HG03064 (cell line): ENCODE measurements around the gene WRAP73.
"Not testable (repeated sequence)": the region's sequence is repeated elsewhere in the genome, so short reads cannot be mapped to it uniquely, and the experiment has no call there.

Experiments used
- ATAC-seq: cut with Tn5 transposase; IDR thresholded peaks from one replicate; pipeline ENCODE4 v1.9.1; 2021; ENCODE audit warnings: low read depth; ENCODE audit not compliant: unreplicated experiment

The WRAP73 gene

DNA sequence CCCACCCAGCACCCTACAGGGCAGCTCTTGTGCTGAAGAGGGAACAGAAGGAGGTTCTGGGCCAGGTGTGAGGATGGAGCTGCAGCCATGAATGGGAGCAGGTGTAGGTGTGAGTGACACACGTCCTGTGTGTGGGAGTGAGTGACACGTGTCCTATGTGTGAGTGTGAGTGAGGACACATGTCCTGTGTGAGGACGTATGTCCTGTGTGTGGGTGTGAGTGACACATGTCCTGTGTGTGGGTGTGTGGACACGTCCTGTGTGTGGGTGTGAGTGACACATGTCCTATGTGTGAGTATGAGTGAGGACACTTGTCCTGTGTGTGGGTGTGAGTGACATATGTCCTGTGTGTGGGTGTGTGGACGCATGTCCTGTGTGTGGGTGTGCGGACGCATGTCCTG is 65.0 kb downstream of the WRAP73 start:
- no peak for ATAC-seq

DNA sequence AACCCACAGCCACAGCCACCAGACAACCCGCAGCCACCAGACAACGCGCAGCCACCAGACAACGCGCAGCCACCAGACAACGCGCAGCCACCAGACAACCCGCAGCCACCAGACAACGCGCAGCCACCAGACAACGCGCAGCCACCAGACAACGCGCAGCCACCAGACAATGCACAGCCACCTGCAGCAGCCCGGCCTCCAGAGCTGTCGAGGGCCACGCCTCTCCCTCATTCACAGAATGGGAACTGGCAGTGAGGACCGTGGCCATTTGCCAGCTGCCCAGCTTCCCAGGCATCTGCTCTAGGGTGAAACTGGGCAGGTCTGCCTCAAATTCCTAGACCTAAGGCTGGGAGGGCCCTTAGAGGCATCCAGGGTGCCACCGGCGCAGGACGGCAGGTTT is 66.2 kb downstream of the WRAP73 start:
- not testable (repeated sequence) for ATAC-seq

DNA sequence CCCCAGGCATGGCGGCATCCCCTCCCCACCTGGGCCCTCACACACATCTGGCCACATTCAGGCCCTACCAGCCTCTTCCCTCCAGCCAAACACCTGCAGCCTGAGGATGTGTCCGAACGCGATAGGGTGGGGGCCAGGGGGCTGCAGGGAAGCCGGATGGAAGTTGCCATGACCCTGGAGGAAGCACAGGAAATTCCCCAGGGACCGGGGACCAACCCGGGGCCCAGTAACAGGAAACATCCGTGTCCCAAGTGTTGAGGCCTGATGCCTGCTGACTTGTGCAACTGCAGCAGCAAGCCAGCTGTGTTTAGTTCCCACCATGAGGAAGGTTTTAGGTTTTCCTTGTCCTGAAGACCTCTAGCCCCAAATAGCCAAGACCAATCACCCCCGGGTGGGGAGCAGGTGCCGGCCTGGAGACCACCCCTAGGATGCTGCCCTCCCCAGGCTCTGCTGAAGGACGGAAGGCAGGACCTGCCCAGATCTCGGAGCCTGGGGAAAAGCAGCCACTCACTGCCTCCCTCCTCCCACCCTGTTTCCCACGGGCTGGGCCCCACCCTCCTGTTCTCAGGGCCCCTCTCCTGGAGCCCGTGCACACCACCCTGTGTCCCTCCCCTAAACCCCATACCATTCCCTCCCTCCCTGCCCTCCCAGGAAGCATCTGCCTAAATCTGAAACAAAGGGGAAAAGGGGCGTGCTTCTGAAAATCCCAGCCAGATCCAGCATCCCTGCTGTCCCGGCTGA is 68.4 kb downstream of the WRAP73 start:
- ATAC-seq = no peak
